Neural cell (in vitro differentiated cells): ENCODE data around the gene FSTL3. TPM values are rescaled to one million over a fixed set of nuclear protein-coding genes. Genes with fewer than 3 reads are reported as not detected.

ENCODE experiments used
- H2AFZ ChIP-seq: fragments of 200-600, 300-800 bp; sonication (generic), shearing (Covaris generic); 2 replicates; pipeline ENCODE4 v1.6.0; 2014; ENCODE audit warnings: low read depth, mild to moderate bottlenecking, antibody characterized with exemption, low read length, moderate library complexity
- H3F3A ChIP-seq: fragments of 200-600 bp; shearing (Covaris generic); 2 replicates; pipeline ENCODE4 v1.6.1; 2016; ENCODE audit warnings: mild to moderate bottlenecking, moderate library complexity, mixed read lengths, antibody characterized with exemption, low read length; ENCODE audit not compliant: insufficient read depth, poor library complexity, severe bottlenecking
- H3K27ac ChIP-seq: fragments of 200-600, 300-800 bp; sonication (generic), shearing (Covaris generic); 2 replicates; pipeline ENCODE4 v1.5.1; 2014; ENCODE audit warnings: mild to moderate bottlenecking, low read length, moderate library complexity
- H3K27me3 ChIP-seq: fragments of 300-800, 200-600 bp; sonication (generic), shearing (Covaris generic); 2 replicates; pipeline ENCODE4 v1.6.0; 2014; ENCODE audit warnings: mild to moderate bottlenecking, low read depth, low read length, moderate library complexity; ENCODE audit not compliant: insufficient read depth
- H3K36me3 ChIP-seq: fragments of 300-800, 200-600 bp; sonication (generic), shearing (Covaris generic); 2 replicates; pipeline ENCODE4 v1.5.1; 2014; ENCODE audit warnings: mild to moderate bottlenecking, antibody characterized with exemption, low read length, moderate library complexity; ENCODE audit not compliant: insufficient read depth
- H3K4me2 ChIP-seq: fragments of 300-800, 200-600 bp; sonication (generic), shearing (Covaris generic); 2 replicates; pipeline ENCODE4 v1.6.0; 2014; ENCODE audit warnings: mild to moderate bottlenecking, low read length
- H3K4me3 ChIP-seq: fragments of 300-800, 200-600 bp; sonication (generic), shearing (Covaris generic); 2 replicates; pipeline ENCODE4 v1.5.1; 2014; ENCODE audit warnings: mild to moderate bottlenecking, low read length, moderate library complexity
- H3K79me2 ChIP-seq: fragments of 200-600 bp; shearing (Covaris generic); replicated peaks from 2 replicates; pipeline ENCODE4 v1.6.0; 2014; ENCODE audit warnings: mild to moderate bottlenecking, low read length, moderate library complexity; ENCODE audit not compliant: insufficient read depth
- H3K9ac ChIP-seq: fragments of 300-800, 200-600 bp; sonication (generic), shearing (Covaris generic); 2 replicates; pipeline ENCODE4 v1.6.1; 2016; ENCODE audit warnings: mild to moderate bottlenecking, low read length, mixed read lengths
- H3K9me2 ChIP-seq: fragments of 200-600 bp; shearing (Covaris generic); 2 replicates; pipeline ENCODE4 v1.6.1; 2016; ENCODE audit warnings: mild to moderate bottlenecking, low read length, mixed read lengths; ENCODE audit not compliant: insufficient read depth
- H3K9me3 ChIP-seq: fragments of 200-600, 300-800 bp; sonication (generic), shearing (Covaris generic); 2 replicates; pipeline ENCODE4 v1.6.1; 2016; ENCODE audit warnings: mild to moderate bottlenecking, mixed run types, low read length, moderate library complexity, mixed read lengths
- H4K20me1 ChIP-seq: fragments of 200-600 bp; shearing (Covaris generic); 2 replicates; pipeline ENCODE4 v1.6.1; 2016; ENCODE audit warnings: mild to moderate bottlenecking, mixed run types; ENCODE audit not compliant: insufficient read depth
- EP300 ChIP-seq: fragments of 450-650 bp; conservative IDR thresholded peaks from 2 replicates; pipeline ENCODE4 v1.6.1; 2014; ENCODE audit warnings: antibody characterized with exemption, mild to moderate bottlenecking, moderate library complexity; ENCODE audit not compliant: poor library complexity, severe bottlenecking
- EZH2 ChIP-seq: fragments of 200-600, 300-800 bp; shearing (Covaris generic), sonication (generic); IDR thresholded peaks from 2 replicates; pipeline ENCODE4 v1.6.1; 2014; ENCODE audit warnings: antibody characterized with exemption, low read length, borderline replicate concordance, mild to moderate bottlenecking; ENCODE audit not compliant: insufficient read depth, poor library complexity, severe bottlenecking
- MXI1 ChIP-seq: fragments of 450-650 bp; conservative IDR thresholded peaks from 2 replicates; pipeline ENCODE4 v1.6.1; 2014; ENCODE audit warnings: antibody characterized with exemption, mild to moderate bottlenecking; ENCODE audit not compliant: poor library complexity, severe bottlenecking
- POLR2AphosphoS5 ChIP-seq: IDR thresholded peaks from 2 replicates; pipeline ENCODE4 v1.6.1; 2012
- RAD21 ChIP-seq: fragments of 450-650 bp; conservative IDR thresholded peaks from 2 replicates; pipeline ENCODE4 v1.6.1; 2014; ENCODE audit warnings: antibody characterized with exemption, mild to moderate bottlenecking, moderate library complexity
- REST ChIP-seq: IDR thresholded peaks from 2 replicates; pipeline ENCODE4 v1.6.1; 2012; ENCODE audit warnings: borderline replicate concordance
- SMC3 ChIP-seq: fragments of 450-650 bp; conservative IDR thresholded peaks from 2 replicates; pipeline ENCODE4 v1.6.1; 2014; ENCODE audit warnings: antibody characterized with exemption, mild to moderate bottlenecking, moderate library complexity; ENCODE audit not compliant: poor library complexity
- TAF1 ChIP-seq: IDR thresholded peaks from 2 replicates; pipeline ENCODE4 v1.6.1; 2012; ENCODE audit warnings: low read depth
- polyA plus RNA-seq: library from polyadenylated mRNA; depleted of rRNA; stranded (reverse); fragments of >200 nt; gene quantifications from 2 replicates; pipeline ENCODE4 v1.2.3, GENCODE V29; 2014
- TF ChIP-seq, protein P1 (sequence below): fragments of 450-650 bp; IDR thresholded peaks from 2 replicates; pipeline ENCODE4 v1.5.1; 2014; ENCODE audit warnings: antibody characterized with exemption, mild to moderate bottlenecking, moderate library complexity; ENCODE audit not compliant: poor library complexity, severe bottlenecking

The FSTL3 gene
- polyA plus RNA-seq, 1 donor from 2014 or later, result 3.1 TPM

DNA sequence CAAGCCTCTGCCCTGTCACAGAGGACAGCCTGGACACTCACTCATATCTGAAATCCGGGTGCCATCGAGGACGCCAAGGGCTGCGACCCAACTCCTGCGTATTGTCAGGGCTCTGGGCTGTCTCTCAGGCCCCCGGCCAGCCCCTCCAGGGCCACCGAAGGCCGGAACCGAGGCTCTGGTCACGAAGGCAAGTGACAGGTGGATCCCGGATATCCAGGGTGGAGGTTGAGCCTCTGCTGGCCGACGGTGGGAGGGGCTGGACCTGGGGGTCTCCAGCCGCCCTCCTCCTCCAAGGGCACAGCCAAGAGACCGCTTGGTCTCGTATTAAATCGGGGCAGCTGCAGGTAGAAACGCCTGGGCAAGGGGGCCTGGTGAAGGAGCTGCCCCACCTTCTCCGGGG, 18.6 kb upstream of the FSTL3 start:
- H2AFZ ChIP-seq, result no peak overlapping the region
- H3K79me2 ChIP-seq, result peaks cover 67% of the 10 kb centered on the region
- TF ChIP-seq RAD21 (no peak), POLR2AphosphoS5 (no peak), REST (no peak), SMC3 (no peak), TAF1 (no peak), EP300 (no peak), EZH2 (no peak), MXI1 (no peak)
- TF ChIP-seq, protein P1, sequence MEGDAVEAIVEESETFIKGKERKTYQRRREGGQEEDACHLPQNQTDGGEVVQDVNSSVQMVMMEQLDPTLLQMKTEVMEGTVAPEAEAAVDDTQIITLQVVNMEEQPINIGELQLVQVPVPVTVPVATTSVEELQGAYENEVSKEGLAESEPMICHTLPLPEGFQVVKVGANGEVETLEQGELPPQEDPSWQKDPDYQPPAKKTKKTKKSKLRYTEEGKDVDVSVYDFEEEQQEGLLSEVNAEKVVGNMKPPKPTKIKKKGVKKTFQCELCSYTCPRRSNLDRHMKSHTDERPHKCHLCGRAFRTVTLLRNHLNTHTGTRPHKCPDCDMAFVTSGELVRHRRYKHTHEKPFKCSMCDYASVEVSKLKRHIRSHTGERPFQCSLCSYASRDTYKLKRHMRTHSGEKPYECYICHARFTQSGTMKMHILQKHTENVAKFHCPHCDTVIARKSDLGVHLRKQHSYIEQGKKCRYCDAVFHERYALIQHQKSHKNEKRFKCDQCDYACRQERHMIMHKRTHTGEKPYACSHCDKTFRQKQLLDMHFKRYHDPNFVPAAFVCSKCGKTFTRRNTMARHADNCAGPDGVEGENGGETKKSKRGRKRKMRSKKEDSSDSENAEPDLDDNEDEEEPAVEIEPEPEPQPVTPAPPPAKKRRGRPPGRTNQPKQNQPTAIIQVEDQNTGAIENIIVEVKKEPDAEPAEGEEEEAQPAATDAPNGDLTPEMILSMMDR, result no peak
- no peaks in the 10 kb centered on the region for H3K9me2 ChIP-seq
- no peaks in the 10 kb centered on the region for H3K27me3 ChIP-seq
- no peaks in the 10 kb centered on the region for H3F3A ChIP-seq
- H3K4me3 ChIP-seq, result no peak overlapping the region
- no peak overlapping the region for H3K27ac ChIP-seq
- H3K36me3 ChIP-seq, result no peaks in the 10 kb centered on the region
- H3K4me2 ChIP-seq, result no peak overlapping the region
- H3K9ac ChIP-seq, result no peak overlapping the region
- H3K9me3 ChIP-seq, result no peaks in the 10 kb centered on the region
- peaks cover 11% of the 10 kb centered on the region for H4K20me1 ChIP-seq

DNA sequence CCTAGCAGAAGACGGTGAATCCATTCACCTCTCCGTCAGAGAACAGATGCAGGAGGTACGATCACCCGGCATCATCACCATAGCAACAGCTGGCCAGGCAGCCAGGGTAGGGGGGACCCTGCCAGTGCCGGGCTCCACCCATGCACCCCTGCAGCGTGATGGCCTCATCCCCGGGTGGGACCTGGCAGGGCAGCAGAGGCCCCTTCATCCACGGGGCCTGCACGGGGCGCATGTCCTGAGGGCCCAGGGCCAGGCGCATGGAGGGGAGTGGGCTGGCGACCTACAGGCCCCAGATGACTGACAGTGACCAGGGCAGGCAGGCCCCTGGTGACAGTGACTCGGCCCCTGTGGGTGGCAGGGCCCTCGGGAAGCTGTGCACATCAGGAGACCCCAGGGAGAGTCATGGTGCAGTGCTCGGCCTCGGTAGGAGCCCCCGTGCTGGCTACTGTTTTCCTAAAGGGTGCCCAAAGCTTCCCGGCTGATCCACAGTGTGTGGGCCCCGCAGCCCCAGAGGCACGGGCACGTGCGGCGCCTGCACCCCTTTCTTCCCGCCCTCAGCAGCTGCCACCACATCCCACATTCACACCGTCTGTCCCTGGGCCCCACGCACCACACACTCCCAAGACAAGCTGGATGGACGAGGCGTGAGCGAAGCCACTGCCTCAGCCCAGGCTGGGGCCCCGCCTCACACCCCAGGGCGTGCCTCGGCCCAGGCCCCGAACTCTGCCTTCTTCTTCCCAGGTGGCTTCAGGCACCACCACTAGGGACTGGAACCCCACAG, 17.9 kb upstream of the FSTL3 start:
- Histone ChIP-seq H4K20me1 (peaks cover 11% of the 10 kb centered on the region), H3K4me3 (no peak overlapping the region), H3K4me2 (no peak overlapping the region), H3K9ac (no peak overlapping the region), H3K27ac (no peak overlapping the region), H3K9me3 (no peaks in the 10 kb centered on the region), H3F3A (no peaks in the 10 kb centered on the region), H3K9me2 (no peaks in the 10 kb centered on the region), H3K36me3 (no peaks in the 10 kb centered on the region), H3K79me2 (peaks cover 67% of the 10 kb centered on the region), H3K27me3 (no peaks in the 10 kb centered on the region), H2AFZ (no peak overlapping the region)
- TF ChIP-seq RAD21, result no peak
- no peak for TF ChIP-seq REST
- TF ChIP-seq POLR2AphosphoS5, result no peak
- TF ChIP-seq, protein P1, result no peak
- no peak for TF ChIP-seq MXI1
- no peak for TF ChIP-seq EP300
- no peak for TF ChIP-seq SMC3
- no peak for TF ChIP-seq TAF1
- TF ChIP-seq EZH2, result no peak
